ENCODE measurements around the gene PCED1B.
"Not testable (repeated sequence)": the region's sequence is repeated elsewhere in the genome, so short reads cannot be mapped to it uniquely, and the experiment has no call there.

The PCED1B gene

DNA sequence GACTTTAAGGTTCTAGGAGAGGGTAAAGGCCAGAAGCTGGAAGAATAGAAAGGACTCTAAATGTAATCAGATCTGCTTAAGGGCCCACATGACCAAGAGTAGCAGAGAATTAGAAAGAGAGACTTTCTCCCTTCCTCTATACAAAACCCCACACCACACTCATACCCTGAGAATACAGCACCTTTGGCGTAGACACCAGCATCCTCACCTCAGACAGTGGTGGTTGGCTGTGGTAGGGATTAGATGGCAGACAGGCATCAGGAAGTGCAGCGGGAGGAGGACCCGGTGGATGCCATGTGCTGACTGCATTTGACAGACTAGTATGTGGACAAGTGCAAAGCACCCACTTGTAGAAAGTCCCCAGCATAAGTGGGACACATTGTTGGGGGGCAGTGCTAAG is 98.6 kb downstream of the PCED1B start:
- Histone ChIP-seq H3K27me3 (ENCODE audit: insufficient read depth, low read length) (no peaks in the 10 kb centered on the region), H3K4me3 (ENCODE audit: low read length) (no peak overlapping the region), H3K36me3 (ENCODE audit: insufficient read depth, low read length) (no peaks in the 10 kb centered on the region), H3K27ac (ENCODE audit: low read depth, low read length) (no peak overlapping the region), H3K9ac (ENCODE audit: low read depth, low read length) (no peak overlapping the region), H3K4me1 (ENCODE audit: insufficient read depth, low read length) (no peaks in the 10 kb centered on the region), H3K9me3 (ENCODE audit: insufficient read depth, low read depth, low read length) (no peaks in the 10 kb centered on the region)
- WGBS, result 93% methylated on average over 3 of the region's 3 CpGs

DNA sequence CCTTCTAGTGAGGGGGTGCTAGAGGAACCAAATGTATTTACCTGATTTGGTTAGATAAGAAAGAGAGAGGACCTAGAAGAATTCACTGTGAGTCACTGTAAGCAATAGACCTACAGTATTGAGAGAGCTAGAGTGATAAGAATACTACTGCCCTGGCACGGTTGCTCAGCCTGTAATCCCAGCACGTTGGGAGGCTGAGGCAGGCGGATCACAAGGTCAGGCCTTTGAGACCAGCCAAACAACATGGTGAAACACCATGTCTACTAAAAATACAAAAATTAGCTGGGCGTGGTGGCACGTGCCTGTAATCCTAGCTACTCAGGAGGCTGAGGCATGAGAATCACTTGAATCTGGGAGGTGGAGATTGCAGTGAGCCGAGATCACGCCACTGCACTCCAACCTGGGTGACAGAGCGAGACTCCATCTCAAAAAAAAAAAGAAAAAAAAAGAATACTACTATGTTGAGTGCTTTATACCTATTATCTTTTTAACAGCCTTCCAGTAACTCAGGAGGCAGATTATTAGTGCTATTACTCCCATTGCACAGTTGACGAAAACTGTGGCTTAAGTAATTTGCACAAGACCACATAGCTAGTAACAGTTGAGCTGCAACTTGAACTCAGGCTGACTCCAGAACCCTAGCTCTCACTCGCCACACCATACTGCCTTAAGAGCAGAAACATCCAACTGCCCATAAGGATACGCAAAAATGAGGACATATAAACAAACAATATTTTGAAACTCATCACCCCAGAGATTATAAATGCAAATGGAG is 102.9 kb downstream of the PCED1B start:
- H3K27me3 ChIP-seq (ENCODE audit: insufficient read depth, low read length); H3K4me1 ChIP-seq (ENCODE audit: insufficient read depth, low read length); H3K9ac ChIP-seq (ENCODE audit: low read depth, low read length); H3K9me3 ChIP-seq (ENCODE audit: insufficient read depth, low read depth, low read length); H3K4me3 ChIP-seq (ENCODE audit: low read length); H3K36me3 ChIP-seq (ENCODE audit: insufficient read depth, low read length); H3K27ac ChIP-seq (ENCODE audit: low read depth, low read length): not testable (repeated sequence)
- WGBS, result 89% methylated on average over 8 of the region's 11 CpGs

DNA sequence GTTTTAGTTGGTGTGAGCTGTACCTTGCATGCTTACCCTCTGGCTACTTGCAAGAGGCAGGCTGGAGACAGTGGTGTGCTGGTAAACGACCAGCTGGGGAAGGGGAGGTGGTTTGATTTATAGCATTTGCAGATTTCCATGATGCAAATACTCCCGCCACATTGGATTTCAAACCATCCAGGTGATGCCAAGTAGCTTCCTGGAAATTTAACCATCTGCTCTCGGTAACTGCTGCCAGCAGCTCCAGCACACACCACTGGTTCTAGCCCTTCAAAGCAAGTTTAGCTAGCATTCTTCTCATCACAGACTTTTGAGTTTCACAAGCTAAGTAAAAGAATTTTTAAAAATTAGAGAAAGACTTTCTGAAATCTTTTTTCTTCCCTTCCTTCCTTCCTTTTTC is 104.8 kb downstream of the PCED1B start:
- Histone ChIP-seq H3K9me3 (ENCODE audit: insufficient read depth, low read depth, low read length) (no peaks in the 10 kb centered on the region), H3K9ac (ENCODE audit: low read depth, low read length) (no peak overlapping the region), H3K27ac (ENCODE audit: low read depth, low read length) (no peak overlapping the region), H3K4me1 (ENCODE audit: insufficient read depth, low read length) (peaks cover under 1% of the 10 kb centered on the region; the same call in 1 of the 2 replicates), H3K27me3 (ENCODE audit: insufficient read depth, low read length) (no peaks in the 10 kb centered on the region), H3K36me3 (ENCODE audit: insufficient read depth, low read length) (no peaks in the 10 kb centered on the region), H3K4me3 (ENCODE audit: low read length) (no peak overlapping the region)
- WGBS, result 92% methylated on average over 3 of the region's 3 CpGs

DNA sequence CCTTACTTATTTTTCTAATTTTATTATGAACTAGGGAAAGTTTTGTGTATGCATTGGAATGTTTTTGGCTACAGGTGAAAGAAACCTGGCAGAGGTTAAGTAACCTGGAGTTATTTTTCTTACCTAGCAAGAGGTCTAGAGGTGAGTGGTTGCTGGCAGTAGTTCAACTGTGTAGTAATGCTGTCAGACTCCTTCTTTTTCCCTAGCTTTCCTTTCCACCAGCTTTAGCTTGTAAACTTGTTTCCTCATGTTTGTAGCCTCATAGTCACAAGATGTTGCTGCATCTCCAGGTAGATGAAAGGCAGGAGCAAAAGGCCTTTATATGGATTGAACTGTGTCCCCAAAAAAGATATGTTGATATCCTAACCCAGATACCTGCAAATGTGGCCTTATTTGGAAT is 105.4 kb downstream of the PCED1B start:
- Histone ChIP-seq H3K4me3 (ENCODE audit: low read length) (no peak overlapping the region), H3K27me3 (ENCODE audit: insufficient read depth, low read length) (no peaks in the 10 kb centered on the region), H3K27ac (ENCODE audit: low read depth, low read length) (no peak overlapping the region), H3K36me3 (ENCODE audit: insufficient read depth, low read length) (no peaks in the 10 kb centered on the region), H3K9ac (ENCODE audit: low read depth, low read length) (no peak overlapping the region), H3K9me3 (ENCODE audit: insufficient read depth, low read depth, low read length) (no peaks in the 10 kb centered on the region), H3K4me1 (ENCODE audit: insufficient read depth, low read length) (peaks cover 6% of the 10 kb centered on the region; the same call in 1 of the 2 replicates)

DNA sequence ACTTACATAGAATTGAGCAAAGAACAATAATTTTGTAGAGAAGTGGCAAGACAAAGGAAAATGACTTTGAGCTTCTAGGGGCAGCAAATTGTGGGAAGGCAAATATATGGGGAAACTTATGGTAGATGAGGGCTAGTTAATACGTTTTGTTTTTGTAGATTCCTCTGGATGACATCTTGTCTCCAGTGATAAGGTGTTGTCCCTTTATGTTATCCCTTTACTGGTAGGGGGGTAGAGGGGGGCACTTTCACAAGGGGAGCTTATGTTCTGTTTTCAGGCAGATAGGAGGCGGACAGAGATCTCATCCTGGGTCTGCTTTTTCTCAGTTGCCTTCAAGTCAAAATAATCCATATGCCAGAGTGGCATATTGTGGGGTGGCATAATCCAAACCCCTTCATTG is 106.8 kb downstream of the PCED1B start:
- Histone ChIP-seq H3K27ac (ENCODE audit: low read depth, low read length) (no peak overlapping the region), H3K36me3 (ENCODE audit: insufficient read depth, low read length) (no peaks in the 10 kb centered on the region), H3K4me1 (ENCODE audit: insufficient read depth, low read length) (peaks cover 21% of the 10 kb centered on the region), H3K9me3 (ENCODE audit: insufficient read depth, low read depth, low read length) (no peaks in the 10 kb centered on the region), H3K27me3 (ENCODE audit: insufficient read depth, low read length) (no peaks in the 10 kb centered on the region), H3K4me3 (ENCODE audit: low read length) (no peak overlapping the region), H3K9ac (ENCODE audit: low read depth, low read length) (no peak overlapping the region)
- WGBS, result 83% methylated on average over 1 of the region's 2 CpGs

DNA sequence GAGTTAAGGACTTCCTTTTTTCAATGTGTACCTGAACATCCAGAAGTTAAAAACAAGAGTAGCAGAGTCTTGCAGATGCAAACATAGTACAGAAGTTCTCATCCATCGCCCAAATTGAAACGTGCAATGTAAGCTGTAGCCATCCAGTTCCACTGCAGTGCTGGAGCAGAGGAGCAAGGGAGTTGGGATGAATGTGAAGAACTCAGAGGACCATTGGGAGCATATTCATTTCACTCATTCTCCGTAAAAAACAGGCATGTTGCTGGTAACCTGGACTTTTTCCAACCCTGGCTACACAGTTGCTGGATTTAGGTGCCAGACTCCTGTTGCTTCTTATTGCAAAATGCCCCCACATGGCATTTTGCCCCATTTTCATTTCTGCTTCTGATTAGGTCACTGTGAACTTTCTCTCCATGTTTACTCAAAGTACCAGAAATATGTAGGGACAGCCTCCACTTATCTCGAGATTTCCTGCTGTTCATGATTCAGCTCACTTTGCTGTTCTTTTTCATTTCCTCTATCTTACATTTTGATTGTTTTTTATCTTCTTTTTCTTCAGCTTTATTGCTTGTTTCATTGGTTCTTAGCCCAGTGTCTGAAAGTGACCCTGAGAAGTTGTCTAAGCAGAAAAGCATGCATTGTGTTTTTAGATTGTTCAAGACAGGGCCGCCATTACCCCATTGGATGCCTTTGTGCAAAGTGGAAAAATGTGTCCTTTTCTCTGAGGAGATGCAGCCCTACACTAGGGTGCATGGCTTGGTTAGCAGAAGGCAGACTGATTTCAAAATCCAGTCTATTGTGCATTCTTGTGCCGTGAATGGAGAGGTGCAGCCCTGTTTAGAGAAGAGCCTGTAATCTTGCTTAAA is 109.4 kb downstream of the PCED1B start:
- Histone ChIP-seq H3K9ac (ENCODE audit: low read depth, low read length) (no peak overlapping the region), H3K27me3 (ENCODE audit: insufficient read depth, low read length) (no peaks in the 10 kb centered on the region), H3K27ac (ENCODE audit: low read depth, low read length) (no peak overlapping the region), H3K9me3 (ENCODE audit: insufficient read depth, low read depth, low read length) (no peaks in the 10 kb centered on the region), H3K4me1 (ENCODE audit: insufficient read depth, low read length) (peaks cover 44% of the 10 kb centered on the region), H3K36me3 (ENCODE audit: insufficient read depth, low read length) (no peaks in the 10 kb centered on the region), H3K4me3 (ENCODE audit: low read length) (no peak overlapping the region)
- 62% methylated on average over 6 of the region's 6 CpGs for WGBS

DNA sequence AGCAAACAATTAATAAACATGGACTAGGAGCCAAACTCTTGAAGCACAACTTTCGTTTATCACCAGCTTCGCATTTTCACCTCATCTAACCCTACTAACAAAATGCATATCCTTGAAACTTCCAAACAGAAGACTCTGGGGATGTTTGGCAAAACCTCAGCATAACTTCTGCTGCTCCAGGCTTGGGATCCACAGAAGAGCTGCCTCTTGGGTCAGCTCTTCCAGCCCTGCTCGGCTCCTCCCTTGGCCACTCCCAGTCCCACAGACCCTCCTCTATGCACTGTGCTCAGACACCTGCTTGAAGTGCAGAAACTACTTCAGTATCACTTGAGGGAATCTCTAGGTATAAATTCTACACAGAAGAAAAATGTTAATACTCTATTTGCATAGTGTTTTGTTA is 110.3 kb downstream of the PCED1B start:
- 72% methylated on average over 3 of the region's 3 CpGs for WGBS
- Histone ChIP-seq H3K36me3 (ENCODE audit: insufficient read depth, low read length) (no peaks in the 10 kb centered on the region), H3K27me3 (ENCODE audit: insufficient read depth, low read length) (no peaks in the 10 kb centered on the region), H3K9me3 (ENCODE audit: insufficient read depth, low read depth, low read length) (no peaks in the 10 kb centered on the region), H3K4me1 (ENCODE audit: insufficient read depth, low read length) (peaks cover 48% of the 10 kb centered on the region), H3K9ac (ENCODE audit: low read depth, low read length) (no peak overlapping the region), H3K27ac (ENCODE audit: low read depth, low read length) (no peak overlapping the region), H3K4me3 (ENCODE audit: low read length) (no peak overlapping the region)

DNA sequence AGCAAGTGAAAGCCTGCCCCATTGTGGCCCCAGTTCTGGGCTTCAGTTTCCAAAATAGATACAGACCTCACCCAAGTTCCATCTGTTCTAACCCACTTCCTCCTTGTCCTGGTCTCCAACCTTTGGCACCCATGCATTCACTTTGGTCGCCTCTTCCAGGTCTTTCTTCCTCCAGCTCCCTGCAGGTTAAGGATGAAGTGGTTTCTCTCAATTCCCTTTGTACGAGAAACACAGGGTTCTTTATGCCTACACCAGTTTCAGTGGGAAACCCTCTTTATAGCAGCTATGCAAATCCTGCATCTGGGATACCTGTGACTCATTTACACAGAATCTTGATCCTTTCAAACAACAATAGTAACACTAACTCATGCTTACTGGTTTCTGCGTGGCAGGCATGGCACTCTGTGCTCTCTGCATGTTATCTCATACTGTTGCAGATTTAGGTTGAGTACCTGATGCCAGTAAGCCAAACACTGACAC is 110.9 kb downstream of the PCED1B start:
- Histone ChIP-seq H3K9ac (ENCODE audit: low read depth, low read length) (no peak overlapping the region; the same call in 1 of the 2 replicates), H3K4me1 (ENCODE audit: insufficient read depth, low read length) (peaks cover 49% of the 10 kb centered on the region), H3K36me3 (ENCODE audit: insufficient read depth, low read length) (no peaks in the 10 kb centered on the region), H3K9me3 (ENCODE audit: insufficient read depth, low read depth, low read length) (no peaks in the 10 kb centered on the region), H3K4me3 (ENCODE audit: low read length) (no peak overlapping the region), H3K27ac (ENCODE audit: low read depth, low read length) (peak overlapping the region; percentile 53), H3K27me3 (ENCODE audit: insufficient read depth, low read length) (no peaks in the 10 kb centered on the region)
- 54% methylated on average over 3 of the region's 3 CpGs for WGBS

DNA sequence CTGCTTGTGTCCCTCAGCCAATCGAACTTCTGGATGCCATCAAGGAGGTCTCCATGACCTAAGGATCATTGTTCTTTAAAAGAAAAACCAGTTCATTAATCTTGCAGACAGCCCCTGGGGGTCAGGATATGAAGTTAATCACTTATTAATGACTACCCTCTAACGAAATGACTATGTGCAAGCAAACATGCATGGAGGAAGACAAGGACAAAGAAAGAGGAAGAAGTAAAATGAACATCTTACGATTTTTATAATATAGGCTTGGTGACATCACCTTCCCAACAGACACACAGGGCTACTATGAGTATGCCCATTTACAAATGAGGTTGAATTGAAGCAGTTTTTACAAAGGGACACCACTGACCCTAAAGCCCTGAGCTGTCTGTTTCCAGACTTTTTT is 111.5 kb downstream of the PCED1B start:
- Histone ChIP-seq H3K27me3 (ENCODE audit: insufficient read depth, low read length) (no peaks in the 10 kb centered on the region), H3K36me3 (ENCODE audit: insufficient read depth, low read length) (no peaks in the 10 kb centered on the region), H3K9me3 (ENCODE audit: insufficient read depth, low read depth, low read length) (no peaks in the 10 kb centered on the region), H3K27ac (ENCODE audit: low read depth, low read length) (0 out of 2 replicates have a peak overlapping the region, but pooled peaks have one; percentile 10), H3K9ac (ENCODE audit: low read depth, low read length) (no peak overlapping the region; the same call in 1 of the 2 replicates), H3K4me3 (ENCODE audit: low read length) (no peak overlapping the region), H3K4me1 (ENCODE audit: insufficient read depth, low read length) (peaks cover 49% of the 10 kb centered on the region)
- WGBS, result 85% methylated on average over 1 of the region's 3 CpGs

DNA sequence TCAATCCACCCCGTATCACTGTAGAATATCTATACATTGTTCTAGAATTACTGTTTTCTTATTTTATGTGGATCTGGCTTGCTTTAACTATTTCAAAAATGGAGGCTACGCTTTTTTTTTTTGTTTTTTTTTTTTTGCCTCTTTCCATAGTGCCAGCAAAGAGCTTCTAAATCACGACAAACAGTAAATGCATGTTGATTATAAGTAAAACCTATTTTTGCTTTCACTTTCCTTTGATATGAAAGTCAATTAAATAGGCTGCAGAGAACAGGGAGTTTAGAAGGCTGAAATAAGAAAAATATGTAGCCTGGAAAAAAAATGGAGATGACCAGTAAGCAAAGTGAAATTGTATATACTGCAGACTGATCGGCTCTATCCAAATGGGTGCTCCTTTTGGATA is 112.6 kb downstream of the PCED1B start:
- Histone ChIP-seq H3K4me3 (ENCODE audit: low read length) (no peak overlapping the region), H3K9ac (ENCODE audit: low read depth, low read length) (no peak overlapping the region), H3K9me3 (ENCODE audit: insufficient read depth, low read depth, low read length) (no peaks in the 10 kb centered on the region), H3K27me3 (ENCODE audit: insufficient read depth, low read length) (no peaks in the 10 kb centered on the region), H3K4me1 (ENCODE audit: insufficient read depth, low read length) (peaks cover 49% of the 10 kb centered on the region), H3K36me3 (ENCODE audit: insufficient read depth, low read length) (no peaks in the 10 kb centered on the region), H3K27ac (ENCODE audit: low read depth, low read length) (no peak overlapping the region)
- WGBS, result 100% methylated on average over 1 of the region's 4 CpGs

DNA sequence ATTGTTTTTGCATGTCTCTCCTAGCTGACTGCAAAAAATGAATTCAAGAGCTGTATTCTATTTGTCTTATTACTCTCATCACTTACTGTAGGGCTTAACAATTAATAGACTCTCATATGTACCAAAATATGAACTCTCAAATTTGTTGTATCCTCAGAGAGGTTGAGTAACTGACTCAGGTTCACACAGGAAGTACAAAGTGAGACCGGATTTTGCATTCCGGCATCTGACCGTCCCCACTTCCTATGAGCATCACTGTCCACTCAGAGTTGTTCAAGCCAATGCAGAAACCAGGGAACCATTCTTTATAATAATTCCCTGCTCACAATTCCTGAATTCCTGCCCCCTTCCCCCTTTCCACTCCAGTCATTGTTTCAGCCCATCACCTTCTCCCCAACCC is 113.6 kb downstream of the PCED1B start:
- peak overlapping the region; percentile 73; the same call in 1 of the 2 replicates for H3K27ac ChIP-seq (ENCODE audit: low read depth, low read length)
- 94% methylated on average over 3 of the region's 3 CpGs for WGBS
- no peak overlapping the region for H3K9ac ChIP-seq (ENCODE audit: low read depth, low read length)
- H3K4me1 ChIP-seq (ENCODE audit: insufficient read depth, low read length), result peaks cover 49% of the 10 kb centered on the region
- no peak overlapping the region for H3K4me3 ChIP-seq (ENCODE audit: low read length)
- H3K9me3 ChIP-seq (ENCODE audit: insufficient read depth, low read depth, low read length), result no peaks in the 10 kb centered on the region
- H3K27me3 ChIP-seq (ENCODE audit: insufficient read depth, low read length), result no peaks in the 10 kb centered on the region
- no peaks in the 10 kb centered on the region for H3K36me3 ChIP-seq (ENCODE audit: insufficient read depth, low read length)

Data from HUES64 (cell line).